DND-41 (cell line): ENCODE results near the gene RNF34.

Source experiments
- EZH2 ChIP-seq: IDR thresholded peaks from 3 replicates; pipeline ENCODE4 v1.6.1; 2012; ENCODE audit warnings: borderline replicate concordance, low read depth, mild to moderate bottlenecking, moderate library complexity, low read length, inconsistent platforms; ENCODE audit not compliant: severe bottlenecking
- TF ChIP-seq, protein P1 (sequence below): IDR thresholded peaks from 2 replicates; pipeline ENCODE4 v1.5.1; 2012; ENCODE audit warnings: borderline replicate concordance, low read length, moderate library complexity, mild to moderate bottlenecking; ENCODE audit not compliant: poor library complexity, severe bottlenecking; ENCODE audit errors: extremely low read depth

DNA sequence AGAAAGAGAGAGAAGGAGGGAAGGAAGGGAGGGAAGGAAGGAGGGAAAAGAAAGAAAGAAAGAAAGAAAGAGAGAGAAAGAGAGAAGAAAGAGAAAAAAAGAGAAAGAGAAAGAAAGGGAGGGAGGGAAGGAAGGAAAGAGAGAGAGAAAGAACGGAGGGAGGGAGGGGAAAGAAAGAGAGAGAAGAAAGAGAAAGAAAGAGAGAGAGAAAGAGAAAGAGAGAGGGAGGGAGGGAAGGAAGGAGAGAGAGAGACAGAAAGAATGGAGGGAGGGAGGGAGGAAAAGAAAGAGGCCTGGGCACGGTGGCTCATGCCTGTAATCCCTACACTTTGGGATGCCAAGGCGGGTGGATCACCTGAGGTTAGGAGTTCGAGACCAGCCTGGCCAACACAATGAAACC lies 42.6 kb upstream of the RNF34 start:
- TF ChIP-seq, protein P1, sequence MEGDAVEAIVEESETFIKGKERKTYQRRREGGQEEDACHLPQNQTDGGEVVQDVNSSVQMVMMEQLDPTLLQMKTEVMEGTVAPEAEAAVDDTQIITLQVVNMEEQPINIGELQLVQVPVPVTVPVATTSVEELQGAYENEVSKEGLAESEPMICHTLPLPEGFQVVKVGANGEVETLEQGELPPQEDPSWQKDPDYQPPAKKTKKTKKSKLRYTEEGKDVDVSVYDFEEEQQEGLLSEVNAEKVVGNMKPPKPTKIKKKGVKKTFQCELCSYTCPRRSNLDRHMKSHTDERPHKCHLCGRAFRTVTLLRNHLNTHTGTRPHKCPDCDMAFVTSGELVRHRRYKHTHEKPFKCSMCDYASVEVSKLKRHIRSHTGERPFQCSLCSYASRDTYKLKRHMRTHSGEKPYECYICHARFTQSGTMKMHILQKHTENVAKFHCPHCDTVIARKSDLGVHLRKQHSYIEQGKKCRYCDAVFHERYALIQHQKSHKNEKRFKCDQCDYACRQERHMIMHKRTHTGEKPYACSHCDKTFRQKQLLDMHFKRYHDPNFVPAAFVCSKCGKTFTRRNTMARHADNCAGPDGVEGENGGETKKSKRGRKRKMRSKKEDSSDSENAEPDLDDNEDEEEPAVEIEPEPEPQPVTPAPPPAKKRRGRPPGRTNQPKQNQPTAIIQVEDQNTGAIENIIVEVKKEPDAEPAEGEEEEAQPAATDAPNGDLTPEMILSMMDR: no peak
- TF ChIP-seq EZH2: no peak
